ENCODE measurements around the gene CCIN. TPM values are rescaled to one million over a fixed set of nuclear protein-coding genes. Genes with fewer than 3 reads are reported as not detected.

The CCIN gene
- total and polyA plus RNA-seq, 2 of the 4 experiments (the other 2 are of a cell fraction), result 0.80 to 1.1 TPM

GRCh38 chr9:36144309-36145232 lies 24.6 kb upstream of the CCIN start:
- Histone ChIP-seq H3K18ac (ENCODE audit: low read depth, low read length) (no peak overlapping the region), H2AFZ (replicated peaks; ENCODE audit: low read length, poor library complexity) (no peak overlapping the region), H3K4me2 (ENCODE audit: low read depth, low read length) (no peak overlapping the region), H3K4ac (ENCODE audit: low read depth, low read length) (no peak overlapping the region), H3K56ac (ENCODE audit: extremely low read depth, insufficient read depth, low read length) (no peak overlapping the region), H4K91ac (ENCODE audit: insufficient read depth, low read depth, low read length) (no peak overlapping the region), H3K27me3 (ENCODE audit: control insufficient read depth, insufficient read depth, low read length) (no peaks in the 10 kb centered on the region), H4K5ac (ENCODE audit: low read depth, low read length) (no peak overlapping the region), H3K9me3 (ENCODE audit: control insufficient read depth, insufficient read depth, low read length) (no peaks in the 10 kb centered on the region), H2AK9ac (replicated peaks; ENCODE audit: low read depth, low read length, poor library complexity) (no peak overlapping the region), H4K8ac (ENCODE audit: low read depth in 2 of 2, low read length in 2 of 2) (no peak overlapping the region), H3K23ac (ENCODE audit: low read depth, low read length) (no peak overlapping the region), H3K4me3 (ENCODE audit: insufficient read depth, low read depth, low read length) (no peak overlapping the region), H2BK120ac (ENCODE audit: low read depth, low read length) (no peak overlapping the region), H3K79me1 (ENCODE audit: low read depth in 1 of 2, low read length in 2 of 2) (peaks cover 32 to 89% of the 10 kb centered on the region in 2 experiments; a peak in 3 of 4 replicates), H2BK20ac (ENCODE audit: low read depth, low read length) (no peak overlapping the region), H4K20me1 (ENCODE audit: insufficient read depth, low read length) (peaks cover 51% of the 10 kb centered on the region), H2BK5ac (ENCODE audit: low read depth, low read length, poor library complexity, severe bottlenecking) (no peak overlapping the region), H3K4me1 (ENCODE audit: control insufficient read depth, insufficient read depth, low read length) (peaks cover 24% of the 10 kb centered on the region), H2AK5ac (ENCODE audit: low read depth, low read length) (no peak overlapping the region), H3K9me1 (ENCODE audit: insufficient read depth, low read length) (peaks cover 21% of the 10 kb centered on the region; the same call in 1 of the 2 replicates), H3K14ac (replicated peaks; ENCODE audit: low read depth, low read length) (no peak overlapping the region), H2BK15ac (ENCODE audit: low read depth, low read length) (no peak overlapping the region), H3K9ac (ENCODE audit: low read depth, low read length) (no peak overlapping the region), H3K36me3 (ENCODE audit: control insufficient read depth, insufficient read depth, low read length) (peaks cover 48% of the 10 kb centered on the region), H3K27ac (ENCODE audit: insufficient read depth, low read length) (no peak overlapping the region)
- intact Hi-C loops (cut with micrococcal nuclease) (no loop called here), in situ Hi-C loops (cut with MboI; ENCODE audit: low sequenced_read_pairs) (no loop called here), dilution Hi-C loops (cut with HindIII; ENCODE audit: low sequenced_read_pairs, unreplicated experiment) (no loop called here)
- POLR2A ChIA-PET (ENCODE audit: unreplicated experiment), result no interaction called here
- ATAC-seq (ENCODE audit: low read depth), result no peak
- CTCF ChIA-PET, result interaction anchor here (0.9 kb wide), 1 partner anchor 189 kb away, joined by 3 read pairs; no protein-coding TSS in a partner anchor
- DNase-seq, result no peak
- WGBS, 2 experiments (ENCODE audit: extremely low coverage in 2 of 2, insufficient read length in 1 of 2), result 98% methylated on average over 6 of the region's 12 CpGs; no CpG with 5 or more reads in 1 of the 2 experiments
- no TSS peak for BruUV-seq (replicated peaks)
- TF ChIP-seq MXI1 (IDR thresholded peaks at IDR 0.05; ENCODE audit: borderline replicate concordance, low read depth, low read length) (no peak), RFX5 (IDR thresholded peaks at IDR 0.05; ENCODE audit: low read depth, low read length) (no peak), CTCF (conservative IDR thresholded peaks at IDR 0.05; ENCODE audit: low read depth, low read length) (no peak), SMC3 (IDR thresholded peaks at IDR 0.05; ENCODE audit: low read depth, low read length) (no peak), ELK1 (IDR thresholded peaks at IDR 0.05; ENCODE audit: borderline replicate concordance, low read depth, low read length) (no peak), FOS (IDR thresholded peaks at IDR 0.05; ENCODE audit: low read depth, low read length) (no peak), NFE2L2 (IDR thresholded peaks at IDR 0.05; ENCODE audit: low read depth, low read length) (no peak), RAD21 (IDR thresholded peaks at IDR 0.05; ENCODE audit: low read length) (no peak), POLR2A (IDR thresholded peaks at IDR 0.05; ENCODE audit: low read depth, low read length) (no peak), MAZ (IDR thresholded peaks at IDR 0.05; ENCODE audit: borderline replicate concordance, low read depth, low read length) (no peak), RCOR1 (IDR thresholded peaks at IDR 0.05; ENCODE audit: insufficient replicate concordance, low read length) (no peak), MAFK (IDR thresholded peaks at IDR 0.05; ENCODE audit: low read depth, low read length) (no peak), BHLHE40 (IDR thresholded peaks at IDR 0.05; ENCODE audit: low read depth, low read length) (no peak), CHD1 (IDR thresholded peaks at IDR 0.05; ENCODE audit: low read depth, low read length) (no peak)
